ENCODE data around the gene TRIM33. TPM values are rescaled to one million over a fixed set of nuclear protein-coding genes. Genes with fewer than 3 reads are reported as not detected.

The TRIM33 gene
- total RNA-seq, 1 donor from 2014 or later = 37.3 TPM

- intact Hi-C loops (cut with DNase I) = no loop called here
- no peaks in the 10 kb centered on the region for H3K9me3 ChIP-seq
- H3K4me1 ChIP-seq = peaks cover 11% of the 10 kb centered on the region
- H3K27me3 ChIP-seq = no peaks in the 10 kb centered on the region
- no peak overlapping the region for H3K27ac ChIP-seq
- no peak for TF ChIP-seq CTCF (IDR thresholded peaks at IDR 0.05)
- ATAC-seq (no peak), DNase-seq (no peak)
- no peaks in the 10 kb centered on the region for H3K36me3 ChIP-seq
- no peak overlapping the region for H3K4me3 ChIP-seq
Measured at GRCh38 chr1:114349891-114350605, 161.0 kb downstream of the TRIM33 start.

- no peak for DNase-seq
- Histone ChIP-seq H3K36me3 (no peaks in the 10 kb centered on the region), H3K27me3 (no peaks in the 10 kb centered on the region), H3K4me3 (no peak overlapping the region), H3K9me3 (no peaks in the 10 kb centered on the region), H3K27ac (no peak overlapping the region), H3K4me1 (peaks cover 8% of the 10 kb centered on the region)
- no peak for ATAC-seq
- intact Hi-C loops (cut with DNase I) = no loop called here
- TF ChIP-seq CTCF (IDR thresholded peaks at IDR 0.05) = no peak
Measured at GRCh38 chr1:114347431-114348209, 163.4 kb downstream of the TRIM33 start.

- Histone ChIP-seq H3K27ac (peak overlapping the region; percentile 87), H3K4me3 (peak overlapping the region; percentile 63), H3K36me3 (no peaks in the 10 kb centered on the region), H3K9me3 (no peaks in the 10 kb centered on the region), H3K27me3 (no peaks in the 10 kb centered on the region), H3K4me1 (peaks cover 8% of the 10 kb centered on the region)
- TF ChIP-seq CTCF (IDR thresholded peaks at IDR 0.05) = peak; percentile 100
- ATAC-seq = peak; percentile 99
- DNase-seq = peak; percentile 98
- intact Hi-C loops (cut with DNase I) = no loop called here
Measured at GRCh38 chr1:114346480-114347029, 164.4 kb downstream of the TRIM33 start.

GRCh38 chr1:114345930-114346479 lies 165.0 kb downstream of the TRIM33 start:
- no peak for TF ChIP-seq CTCF (IDR thresholded peaks at IDR 0.05)
- no peaks in the 10 kb centered on the region for H3K36me3 ChIP-seq
- intact Hi-C loops (cut with DNase I) = no loop called here
- peaks cover 8% of the 10 kb centered on the region for H3K4me1 ChIP-seq
- no peaks in the 10 kb centered on the region for H3K27me3 ChIP-seq
- H3K27ac ChIP-seq = peak overlapping the region; percentile 87
- DNase-seq (no peak), ATAC-seq (peak; percentile 62)
- H3K9me3 ChIP-seq = no peaks in the 10 kb centered on the region
- peak overlapping the region; percentile 63 for H3K4me3 ChIP-seq

- intact Hi-C loops (cut with DNase I) = no loop called here
- Histone ChIP-seq H3K27ac (no peak overlapping the region), H3K9me3 (no peaks in the 10 kb centered on the region), H3K36me3 (no peaks in the 10 kb centered on the region), H3K4me1 (peaks cover 8% of the 10 kb centered on the region), H3K27me3 (no peaks in the 10 kb centered on the region), H3K4me3 (no peak overlapping the region)
- TF ChIP-seq CTCF (IDR thresholded peaks at IDR 0.05) = no peak
- DNase-seq (no peak), ATAC-seq (no peak)
Measured at GRCh38 chr1:114344656-114345055, 166.3 kb downstream of the TRIM33 start.

Other genes with a start within 250 kb of the TRIM33 start
- 26.0 TPM for gene BCAS2, start 70.4 kb upstream of the TRIM33 start, total RNA-seq
- gene DENND2C, start 158.8 kb upstream of the TRIM33 start, total RNA-seq = 2.3 TPM
- gene AMPD1, start 184.3 kb upstream of the TRIM33 start, total RNA-seq = not detected
- 26.5 TPM for gene NRAS, start 205.6 kb upstream of the TRIM33 start, total RNA-seq
- gene CSDE1, start 246.8 kb upstream of the TRIM33 start, total RNA-seq = 551 TPM

Data from upper lobe of right lung (tissue), 1 donor.